ENCODE measurements around the gene NIPA2. TPM values are rescaled to one million over a fixed set of nuclear protein-coding genes. Genes with fewer than 3 reads are reported as not detected.

The NIPA2 gene
- total RNA-seq, 1 experiment from 2014 or later, result 77.9 TPM

DNA sequence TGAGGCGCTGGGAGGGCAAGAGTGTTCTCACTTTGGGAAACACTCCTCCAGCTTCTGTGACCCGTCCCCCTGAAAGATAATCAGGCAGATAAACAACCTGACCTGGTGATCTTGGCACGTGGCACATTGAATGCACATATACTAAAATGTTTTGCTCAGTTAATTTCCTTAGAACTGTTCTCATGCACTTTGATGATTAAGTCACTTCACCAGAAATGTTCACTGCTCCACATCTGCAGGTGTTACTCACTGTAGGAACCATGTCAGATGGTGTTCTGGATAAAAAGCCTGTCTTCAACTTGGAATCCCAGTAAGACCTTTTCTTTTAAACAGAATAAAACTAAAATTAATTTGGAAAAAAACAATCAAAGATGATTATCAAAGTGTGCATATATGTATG is 24.6 kb upstream of the NIPA2 start:
- TF ChIP-seq, protein P1, sequence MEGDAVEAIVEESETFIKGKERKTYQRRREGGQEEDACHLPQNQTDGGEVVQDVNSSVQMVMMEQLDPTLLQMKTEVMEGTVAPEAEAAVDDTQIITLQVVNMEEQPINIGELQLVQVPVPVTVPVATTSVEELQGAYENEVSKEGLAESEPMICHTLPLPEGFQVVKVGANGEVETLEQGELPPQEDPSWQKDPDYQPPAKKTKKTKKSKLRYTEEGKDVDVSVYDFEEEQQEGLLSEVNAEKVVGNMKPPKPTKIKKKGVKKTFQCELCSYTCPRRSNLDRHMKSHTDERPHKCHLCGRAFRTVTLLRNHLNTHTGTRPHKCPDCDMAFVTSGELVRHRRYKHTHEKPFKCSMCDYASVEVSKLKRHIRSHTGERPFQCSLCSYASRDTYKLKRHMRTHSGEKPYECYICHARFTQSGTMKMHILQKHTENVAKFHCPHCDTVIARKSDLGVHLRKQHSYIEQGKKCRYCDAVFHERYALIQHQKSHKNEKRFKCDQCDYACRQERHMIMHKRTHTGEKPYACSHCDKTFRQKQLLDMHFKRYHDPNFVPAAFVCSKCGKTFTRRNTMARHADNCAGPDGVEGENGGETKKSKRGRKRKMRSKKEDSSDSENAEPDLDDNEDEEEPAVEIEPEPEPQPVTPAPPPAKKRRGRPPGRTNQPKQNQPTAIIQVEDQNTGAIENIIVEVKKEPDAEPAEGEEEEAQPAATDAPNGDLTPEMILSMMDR (conservative IDR thresholded peaks at IDR 0.05), result no peak
- Histone ChIP-seq H3K4me1 (ENCODE audit: insufficient read depth, low read length) (no peaks in the 10 kb centered on the region), H2BK15ac (ENCODE audit: low read depth, low read length) (no peak overlapping the region), H3K4ac (ENCODE audit: low read depth, low read length) (no peak overlapping the region), H4K91ac (ENCODE audit: insufficient read length, low read depth, low read length) (no peak overlapping the region), H2BK20ac (ENCODE audit: low read depth, low read length, poor library complexity, severe bottlenecking) (no peak overlapping the region), H3K18ac (ENCODE audit: insufficient read length, low read depth, low read length) (no peak overlapping the region), H2AFZ (ENCODE audit: low read length) (no peak overlapping the region), H4K20me1 (ENCODE audit: control insufficient read depth, insufficient read depth, insufficient read length) (no peaks in the 10 kb centered on the region), H3K27me3 (ENCODE audit: insufficient read depth, low read length) (no peaks in the 10 kb centered on the region), H3T11ph (ENCODE audit: low read length) (no peak overlapping the region), H3K4me2 (ENCODE audit: insufficient read depth, insufficient read length, low read length) (no peak overlapping the region), H4K5ac (ENCODE audit: insufficient read length, low read depth, low read length) (no peak overlapping the region), H3K14ac (ENCODE audit: insufficient read depth, low read length) (no peak overlapping the region), H2BK120ac (ENCODE audit: low read depth, low read length, poor library complexity, severe bottlenecking) (no peak overlapping the region), H3K9ac (ENCODE audit: extremely low read depth, insufficient read length, low read length) (no peak overlapping the region), H3K27ac (ENCODE audit: insufficient read length, low read depth, low read length) (no peak overlapping the region), H3K79me2 (ENCODE audit: insufficient read depth, low read length) (no peaks in the 10 kb centered on the region), H3K79me1 (ENCODE audit: insufficient read depth, low read depth, low read length, poor library complexity, severe bottlenecking) (peaks cover 3% of the 10 kb centered on the region), H2AK5ac (ENCODE audit: insufficient read length, low read length) (no peak overlapping the region), H3K9me3 (ENCODE audit: control insufficient read depth, low read depth, low read length) (no peaks in the 10 kb centered on the region), H3K23me2 (ENCODE audit: insufficient read length, low read depth, low read length, poor library complexity, severe bottlenecking) (no peaks in the 10 kb centered on the region), H3K56ac (ENCODE audit: insufficient read length, low read depth, low read length) (no peak overlapping the region), H4K8ac (replicated peaks; ENCODE audit: insufficient read length, low read depth, low read length) (no peak overlapping the region), H2BK12ac (ENCODE audit: insufficient read length, low read depth, low read length) (no peak overlapping the region), H3K23ac (ENCODE audit: insufficient read length, low read depth, low read length) (no peak overlapping the region), H2BK5ac (ENCODE audit: insufficient read length, low read length) (no peak overlapping the region)
- no peak overlapping the region for H3K27ac Mint-ChIP-seq
- H3K4me3 Mint-ChIP-seq, result no peak overlapping the region
- peaks cover 2 to 3% of the 10 kb centered on the region in 2 experiments; a peak in 2 of 4 replicates for H3K4me1 Mint-ChIP-seq
- WGBS (ENCODE audit: extremely low coverage, insufficient read length, low lambda C conversion rate), result no CpG with 5 or more reads among the region's 3 CpGs
- H3K27me3 Mint-ChIP-seq (ENCODE audit: low read depth), result no peaks in the 10 kb centered on the region
- H3K9me3 Mint-ChIP-seq, result no peaks in the 10 kb centered on the region
- no peak for DNase-seq
- H3K36me3 Mint-ChIP-seq (ENCODE audit: insufficient read depth in 1 of 3, low read depth in 3 of 3), result peaks cover 0 to 17% (median 0%) of the 10 kb centered on the region in 3 experiments; a peak in 5 of 7 replicates

Measured in H9 (cell line).